ENCODE results near the gene MIPOL1.

DNA sequence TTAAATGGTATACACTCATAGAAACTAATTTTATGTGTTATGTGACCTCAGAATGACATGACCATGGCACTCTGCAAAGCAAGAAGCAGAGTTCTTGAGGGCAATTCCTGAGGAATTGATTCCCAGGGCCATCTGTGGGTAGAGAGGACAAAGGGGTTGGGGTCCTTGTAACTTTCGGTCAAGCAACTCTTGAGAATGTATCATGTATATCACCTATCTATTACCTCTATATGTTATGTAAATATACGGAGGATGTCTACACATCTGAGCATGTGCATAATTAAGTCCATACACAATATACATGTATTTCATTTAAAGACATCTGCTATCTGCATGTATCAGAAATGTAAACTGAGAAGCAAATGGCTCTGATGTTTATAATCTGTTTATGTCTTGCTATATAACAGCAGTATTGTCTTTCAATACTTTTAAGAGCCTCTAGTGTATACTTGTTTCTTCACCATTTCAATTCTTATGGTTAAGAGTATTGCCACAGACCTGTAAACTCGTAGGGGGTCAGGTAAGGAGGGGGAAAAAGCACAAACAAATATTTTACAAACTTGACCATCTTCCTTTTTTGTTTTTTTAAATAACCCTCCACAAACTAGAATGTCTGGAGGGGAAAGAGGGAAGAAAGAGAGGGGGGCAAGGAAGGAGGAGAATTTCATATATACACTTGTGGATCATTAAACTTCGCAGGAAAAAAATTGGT, 392.8 kb downstream of the MIPOL1 start:
- TF ChIP-seq, protein P1, sequence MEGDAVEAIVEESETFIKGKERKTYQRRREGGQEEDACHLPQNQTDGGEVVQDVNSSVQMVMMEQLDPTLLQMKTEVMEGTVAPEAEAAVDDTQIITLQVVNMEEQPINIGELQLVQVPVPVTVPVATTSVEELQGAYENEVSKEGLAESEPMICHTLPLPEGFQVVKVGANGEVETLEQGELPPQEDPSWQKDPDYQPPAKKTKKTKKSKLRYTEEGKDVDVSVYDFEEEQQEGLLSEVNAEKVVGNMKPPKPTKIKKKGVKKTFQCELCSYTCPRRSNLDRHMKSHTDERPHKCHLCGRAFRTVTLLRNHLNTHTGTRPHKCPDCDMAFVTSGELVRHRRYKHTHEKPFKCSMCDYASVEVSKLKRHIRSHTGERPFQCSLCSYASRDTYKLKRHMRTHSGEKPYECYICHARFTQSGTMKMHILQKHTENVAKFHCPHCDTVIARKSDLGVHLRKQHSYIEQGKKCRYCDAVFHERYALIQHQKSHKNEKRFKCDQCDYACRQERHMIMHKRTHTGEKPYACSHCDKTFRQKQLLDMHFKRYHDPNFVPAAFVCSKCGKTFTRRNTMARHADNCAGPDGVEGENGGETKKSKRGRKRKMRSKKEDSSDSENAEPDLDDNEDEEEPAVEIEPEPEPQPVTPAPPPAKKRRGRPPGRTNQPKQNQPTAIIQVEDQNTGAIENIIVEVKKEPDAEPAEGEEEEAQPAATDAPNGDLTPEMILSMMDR (IDR thresholded peaks at IDR 0.05) = no peak
- TF ChIP-seq POLR2AphosphoS5 (IDR thresholded peaks at IDR 0.05; ENCODE audit: insufficient read depth in 1 of 2, low read depth in 1 of 2) (no peak), POLR2A (IDR thresholded peaks at IDR 0.05) (no peak)

Data from vagina (tissue), 2 donors.